Fibroblast of lung (primary cell): Measurements from ENCODE around the gene TPGS1.

Source experiments
- EZH2 ChIP-seq: IDR thresholded peaks from 2 replicates; pipeline ENCODE4 v1.5.1; 2012; ENCODE audit warnings: low read length, control low read depth, mild to moderate bottlenecking; ENCODE audit errors: missing control alignments
- TF ChIP-seq, protein P1 (sequence below), 2 donors: IDR thresholded peaks in 1 of 2; conservative IDR thresholded peaks in 1 of 2; 1 replicate in 1 of 2; 2 replicates in 1 of 2; pipeline ENCODE4 v1.5.1; 2011 to 2012; ENCODE audit warnings: low read length in 2 of 2, control low read depth in 1 of 2, inconsistent platforms in 1 of 2, low read depth in 1 of 2, mild to moderate bottlenecking in 1 of 2

- TF ChIP-seq, protein P1, sequence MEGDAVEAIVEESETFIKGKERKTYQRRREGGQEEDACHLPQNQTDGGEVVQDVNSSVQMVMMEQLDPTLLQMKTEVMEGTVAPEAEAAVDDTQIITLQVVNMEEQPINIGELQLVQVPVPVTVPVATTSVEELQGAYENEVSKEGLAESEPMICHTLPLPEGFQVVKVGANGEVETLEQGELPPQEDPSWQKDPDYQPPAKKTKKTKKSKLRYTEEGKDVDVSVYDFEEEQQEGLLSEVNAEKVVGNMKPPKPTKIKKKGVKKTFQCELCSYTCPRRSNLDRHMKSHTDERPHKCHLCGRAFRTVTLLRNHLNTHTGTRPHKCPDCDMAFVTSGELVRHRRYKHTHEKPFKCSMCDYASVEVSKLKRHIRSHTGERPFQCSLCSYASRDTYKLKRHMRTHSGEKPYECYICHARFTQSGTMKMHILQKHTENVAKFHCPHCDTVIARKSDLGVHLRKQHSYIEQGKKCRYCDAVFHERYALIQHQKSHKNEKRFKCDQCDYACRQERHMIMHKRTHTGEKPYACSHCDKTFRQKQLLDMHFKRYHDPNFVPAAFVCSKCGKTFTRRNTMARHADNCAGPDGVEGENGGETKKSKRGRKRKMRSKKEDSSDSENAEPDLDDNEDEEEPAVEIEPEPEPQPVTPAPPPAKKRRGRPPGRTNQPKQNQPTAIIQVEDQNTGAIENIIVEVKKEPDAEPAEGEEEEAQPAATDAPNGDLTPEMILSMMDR (conservative IDR thresholded peaks at IDR 0.05 in 1 of 2, IDR thresholded peaks at IDR 0.05 in 1 of 2; ENCODE audit: low read depth in 1 of 2, low read length in 2 of 2), result no peak
- no peak for TF ChIP-seq EZH2
Observed at GRCh38 chr19:542173-542866, 35.0 kb downstream of the TPGS1 start.
